Middle frontal gyrus (tissue), 1 donor: ENCODE data around the gene GH2.
"Not testable (repeated sequence)": the region's sequence is repeated elsewhere in the genome, so short reads cannot be mapped to it uniquely, and the experiment has no call there.

ENCODE experiments used
- DNase-seq: peaks from one replicate; pipeline ENCODE4 v3.0.0-alpha.2; 2015; ENCODE audit warnings: low spot score; ENCODE audit errors: extremely low spot score

Gene GH2

GRCh38 chr17:63874061-63874626 is 7.6 kb downstream of the GH2 start:
- not testable (repeated sequence) for DNase-seq

- not testable (repeated sequence) for DNase-seq
Observed at GRCh38 chr17:63873577-63873976, 8.2 kb downstream of the GH2 start, which contains the start of gene CSH2. TSS of gene CSH2 (minus strand) at chr17:63873677. CDS start at chr17:63873614, 63 bp downstream.

GRCh38 chr17:63871646-63872365 is 9.9 kb downstream of the GH2 start:
- DNase-seq, result not testable (repeated sequence)

GRCh38 chr17:63870292-63870665 is 11.5 kb downstream of the GH2 start:
- DNase-seq, result not testable (repeated sequence)

GRCh38 chr17:63869491-63870291 is 12.1 kb downstream of the GH2 start:
- not testable (repeated sequence) for DNase-seq

GRCh38 chr17:63866625-63867024 is 15.1 kb downstream of the GH2 start:
- not testable (repeated sequence) for DNase-seq

GRCh38 chr17:63859257-63859656 is 22.5 kb downstream of the GH2 start:
- DNase-seq, result no peak

GRCh38 chr17:63856425-63856824 is 25.3 kb downstream of the GH2 start:
- DNase-seq, result not testable (repeated sequence)

- no peak for DNase-seq
Observed at GRCh38 chr17:63855185-63855584, 26.6 kb downstream of the GH2 start.

- DNase-seq, result no peak
Observed at GRCh38 chr17:63854709-63855108, 27.0 kb downstream of the GH2 start.

- DNase-seq, result no peak
Observed at GRCh38 chr17:63853260-63853659, 28.5 kb downstream of the GH2 start.

GRCh38 chr17:63850401-63850800 is 31.3 kb downstream of the GH2 start:
- no peak for DNase-seq

- DNase-seq, result peak; percentile 81
Observed at GRCh38 chr17:63848834-63849689, 32.7 kb downstream of the GH2 start.

- DNase-seq, result no peak
Observed at GRCh38 chr17:63847525-63848249, 34.1 kb downstream of the GH2 start.

GRCh38 chr17:63845509-63845908 is 36.2 kb downstream of the GH2 start:
- DNase-seq, result no peak

GRCh38 chr17:63843910-63844677 is 37.6 kb downstream of the GH2 start:
- no peak for DNase-seq

GRCh38 chr17:63843387-63843888 is 38.3 kb downstream of the GH2 start:
- not testable (repeated sequence) for DNase-seq

GRCh38 chr17:63842540-63843386 is 39.0 kb downstream of the GH2 start, which contains the start of gene SMARCD2:
TSS of gene SMARCD2 (minus strand) at chr17:63842685. CDS start at chr17:63842674, 11 bp downstream.
- peak; percentile 93 for DNase-seq

- DNase-seq, result no peak
Observed at GRCh38 chr17:63842173-63842539, 39.6 kb downstream of the GH2 start.
